OCI-LY3 (cell line): Measurements from ENCODE around the gene DOK4.

Source experiments
- CTCF ChIP-seq: fragments of 200-600, 300-600 bp; sonication (generic); IDR thresholded peaks from 2 replicates; pipeline ENCODE4 v1.5.1; 2014; ENCODE audit warnings: antibody characterized with exemption, low read length, low read depth
- EZH2phosphoT487 ChIP-seq: fragments of 200-600 bp; shearing (Covaris generic); IDR thresholded peaks from 2 replicates; pipeline ENCODE4 v1.6.1; 2018; ENCODE audit warnings: antibody characterized with exemption, mixed run types, low read depth

- TF ChIP-seq EZH2phosphoT487 (no peak), CTCF (no peak)
Observed at GRCh38 chr16:57513371-57514102, 27.2 kb upstream of the DOK4 start.
